ENCODE measurements around the gene HES5. TPM values are rescaled to one million over a fixed set of nuclear protein-coding genes. Genes with fewer than 3 reads are reported as not detected.
"Not testable (repeated sequence)": the region's sequence is repeated elsewhere in the genome, so short reads cannot be mapped to it uniquely, and the experiment has no call there.

Gene HES5
- total RNA-seq, 6 donors from 2014 or later: 0.31 to 1.6 (median 0.92) TPM; not detected in 2

GRCh38 chr1:2573250-2573920 lies 43.3 kb upstream of the HES5 start:
- peaks cover 23 to 30% (median 25%) of the 10 kb centered on the region in 4 donors for H3K4me1 ChIP-seq
- DNase-seq (no peak), ATAC-seq (ENCODE audit: low FRiP score in 2 of 2) (no peak)
- H3K36me3 ChIP-seq: no peaks in the 10 kb centered on the region
- H3K27ac ChIP-seq: no peak overlapping the region
- H3K4me3 ChIP-seq: no peak overlapping the region
- 83 to 85% methylated on average over 8 of the region's 8 CpGs for WGBS, 2 donors
- H3K27me3 ChIP-seq: no peaks in the 10 kb centered on the region
- peaks cover 0 to 6% (median 2%) of the 10 kb centered on the region in 4 donors for H3K9me3 ChIP-seq
- TF ChIP-seq POLR2A (IDR thresholded peaks at IDR 0.05) (no peak), EP300 (IDR thresholded peaks at IDR 0.05) (no peak), CTCF (IDR thresholded peaks at IDR 0.05) (no peak), POLR2AphosphoS5 (IDR thresholded peaks at IDR 0.05) (no peak)

- Histone ChIP-seq H3K9me3 (peaks cover 0 to 6% (median 2%) of the 10 kb centered on the region in 4 donors), H3K4me3 (no peak overlapping the region), H3K27ac (no peak overlapping the region), H3K27me3 (no peaks in the 10 kb centered on the region), H3K4me1 (peaks cover 8 to 11% (median 8%) of the 10 kb centered on the region in 4 donors), H3K36me3 (no peaks in the 10 kb centered on the region)
- WGBS, 2 donors: 92 to 93% methylated on average over 9 of the region's 9 CpGs
- ATAC-seq (ENCODE audit: low FRiP score in 2 of 2): no peak
- no peak for DNase-seq
- TF ChIP-seq EP300 (IDR thresholded peaks at IDR 0.05): no peak
- TF ChIP-seq POLR2AphosphoS5 (IDR thresholded peaks at IDR 0.05): no peak
- no peak for TF ChIP-seq POLR2A (IDR thresholded peaks at IDR 0.05)
- TF ChIP-seq CTCF (IDR thresholded peaks at IDR 0.05): no peak
Observed at GRCh38 chr1:2571348-2571747, 41.3 kb upstream of the HES5 start.

GRCh38 chr1:2570332-2570731 lies 40.3 kb upstream of the HES5 start:
- H3K4me3 ChIP-seq: no peak overlapping the region
- peak overlapping the region in 2 of 4 donors; percentile 14 to 46 for H3K27ac ChIP-seq
- H3K27me3 ChIP-seq: no peaks in the 10 kb centered on the region
- H3K36me3 ChIP-seq: no peaks in the 10 kb centered on the region
- H3K9me3 ChIP-seq: peaks cover 0 to 6% (median 2%) of the 10 kb centered on the region in 4 donors
- peak in 1 of 2 donors; percentile 64 for DNase-seq
- WGBS, 2 donors: 79 to 84% methylated on average over 17 of the region's 17 CpGs
- peaks cover 0 to under 1% (median under 1%) of the 10 kb centered on the region in 4 donors for H3K4me1 ChIP-seq
- ATAC-seq (ENCODE audit: low FRiP score in 2 of 2): no peak
- no peak for TF ChIP-seq EP300 (IDR thresholded peaks at IDR 0.05)
- no peak for TF ChIP-seq POLR2AphosphoS5 (IDR thresholded peaks at IDR 0.05)
- TF ChIP-seq POLR2A (IDR thresholded peaks at IDR 0.05): no peak
- TF ChIP-seq CTCF (IDR thresholded peaks at IDR 0.05): no peak

GRCh38 chr1:2569703-2570102 lies 39.6 kb upstream of the HES5 start:
- H3K4me1 ChIP-seq; ATAC-seq (ENCODE audit: low FRiP score in 2 of 2); H3K9me3 ChIP-seq; H3K27me3 ChIP-seq; H3K36me3 ChIP-seq; H3K4me3 ChIP-seq: not testable (repeated sequence)
- 85 to 88% methylated on average over 9 to 11 of the region's 13 CpGs for WGBS, 2 donors
- peak in 1 of 2 donors; percentile 49 for DNase-seq
- peak overlapping the region in 1 of 4 donors; percentile 14 for H3K27ac ChIP-seq

GRCh38 chr1:2569060-2569459 lies 39.0 kb upstream of the HES5 start:
- Histone ChIP-seq H3K27me3 (no peaks in the 10 kb centered on the region), H3K4me1 (peaks cover 0 to 3% (median 0%) of the 10 kb centered on the region in 4 donors), H3K9me3 (peaks cover 0 to 6% (median 2%) of the 10 kb centered on the region in 4 donors), H3K36me3 (peaks cover 0 to 2% (median 0%) of the 10 kb centered on the region in 4 donors), H3K4me3 (no peak overlapping the region), H3K27ac (no peak overlapping the region)
- DNase-seq: peak in 1 of 2 donors; percentile 59
- no peak for ATAC-seq (ENCODE audit: low FRiP score in 2 of 2)
- WGBS, 2 donors: 90 to 94% methylated on average over 12 to 13 of the region's 17 CpGs
- TF ChIP-seq POLR2AphosphoS5 (IDR thresholded peaks at IDR 0.05) (no peak), EP300 (IDR thresholded peaks at IDR 0.05) (no peak), CTCF (IDR thresholded peaks at IDR 0.05) (no peak), POLR2A (IDR thresholded peaks at IDR 0.05) (no peak)

GRCh38 chr1:2568187-2568816 lies 38.2 kb upstream of the HES5 start:
- not testable (repeated sequence) for H3K9me3 ChIP-seq, H3K36me3 ChIP-seq, H3K4me3 ChIP-seq, H3K27ac ChIP-seq, H3K4me1 ChIP-seq, H3K27me3 ChIP-seq
- DNase-seq (peak in 1 of 2 donors; percentile 49), ATAC-seq (ENCODE audit: low FRiP score in 2 of 2) (peak in 1 of 2 donors; percentile 39)
- WGBS, 2 donors: 31 to 67% methylated on average over 8 to 9 of the region's 17 CpGs

Data from upper lobe of left lung (tissue), 6 donors.